Stimulated activated effector memory CD8-positive, alpha-beta T cell treated with anti-CD3 and anti-CD28 coated beads, Interleukin-12 subunit alpha, Interleukin-12 subunit beta, amount 100 ng/mL, for 72 hours (primary cell): ENCODE results near the gene PATJ.
"Not testable (repeated sequence)": the region's sequence is repeated elsewhere in the genome, so short reads cannot be mapped to it uniquely, and the experiment has no call there.

Experiments used
- ATAC-seq: fragments of 150-1000 bp; cut with Tn5 transposase; 2 replicates; pipeline ENCODE4 v1.10.0; 2021
- DNase-seq, 2 donors: peaks; one replicate each; pipeline ENCODE4 v3.0.0; 2021 to 2022; ENCODE audit warnings: low spot score in 2 of 2
- H3K27ac Mint-ChIP-seq: one replicate; pipeline ENCODE4 v1.8.0; 2022; ENCODE audit warnings: mild to moderate bottlenecking, mixed read lengths
- H3K36me3 Mint-ChIP-seq: one replicate; pipeline ENCODE4 v1.8.0; 2022; ENCODE audit warnings: mild to moderate bottlenecking, mixed read lengths
- H3K4me1 Mint-ChIP-seq: one replicate; pipeline ENCODE4 v1.8.0; 2022; ENCODE audit warnings: mixed read lengths
- H3K4me3 Mint-ChIP-seq: one replicate; pipeline ENCODE4 v1.8.0; 2022; ENCODE audit warnings: mild to moderate bottlenecking, mixed read lengths
- H3K9me3 Mint-ChIP-seq: one replicate; pipeline ENCODE4 v1.8.0; 2022; ENCODE audit warnings: mixed read lengths

PATJ gene

DNA sequence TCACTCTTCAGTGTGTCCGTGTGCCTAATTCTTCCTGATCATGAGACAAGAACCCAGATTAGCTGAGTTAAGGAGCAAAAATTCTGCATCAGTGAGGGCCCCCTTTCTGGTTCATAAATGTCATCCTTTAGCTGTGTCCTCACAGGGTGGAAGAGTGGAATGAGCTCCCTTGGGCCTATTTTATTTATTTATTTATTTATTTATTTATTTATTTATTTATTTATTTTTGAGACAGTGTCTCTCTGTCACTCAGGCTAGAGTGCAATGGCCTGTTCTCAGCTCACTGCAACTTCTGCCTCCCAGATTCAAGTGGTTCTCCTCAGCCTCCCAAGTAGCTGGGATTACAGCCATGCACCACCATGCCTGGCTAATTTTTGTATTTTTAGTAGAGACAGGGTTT, 131.7 kb downstream of the PATJ start:
- DNase-seq (no peak), ATAC-seq (no peak)
- no peak overlapping the region for H3K4me3 Mint-ChIP-seq
- H3K36me3 Mint-ChIP-seq, result peaks cover 14% of the 10 kb centered on the region
- H3K27ac Mint-ChIP-seq, result no peak overlapping the region
- H3K9me3 Mint-ChIP-seq, result no peaks in the 10 kb centered on the region
- H3K4me1 Mint-ChIP-seq, result no peaks in the 10 kb centered on the region

DNA sequence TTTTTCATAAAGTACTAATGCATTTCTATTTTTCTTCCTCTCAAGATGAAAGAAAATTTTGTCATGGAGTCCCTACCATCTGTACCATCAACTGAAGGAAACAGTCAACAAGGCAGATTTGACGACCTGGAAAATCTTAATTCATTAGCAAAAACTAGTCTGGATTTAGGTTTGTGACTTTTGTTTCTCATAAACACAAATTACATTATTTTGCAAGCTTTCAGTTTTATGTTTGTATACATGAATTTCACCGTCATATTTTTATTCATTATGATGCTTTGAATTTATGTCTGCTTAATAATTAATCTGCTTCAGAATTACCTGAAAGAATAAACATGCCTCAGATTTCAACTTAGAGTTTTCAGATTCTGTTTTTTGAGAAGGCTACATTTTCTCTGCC, 132.9 kb downstream of the PATJ start:
- H3K4me3 Mint-ChIP-seq, result no peak overlapping the region
- H3K4me1 Mint-ChIP-seq, result no peaks in the 10 kb centered on the region
- H3K9me3 Mint-ChIP-seq, result no peaks in the 10 kb centered on the region
- DNase-seq (no peak), ATAC-seq (no peak)
- no peak overlapping the region for H3K27ac Mint-ChIP-seq
- H3K36me3 Mint-ChIP-seq, result peaks cover 14% of the 10 kb centered on the region

DNA sequence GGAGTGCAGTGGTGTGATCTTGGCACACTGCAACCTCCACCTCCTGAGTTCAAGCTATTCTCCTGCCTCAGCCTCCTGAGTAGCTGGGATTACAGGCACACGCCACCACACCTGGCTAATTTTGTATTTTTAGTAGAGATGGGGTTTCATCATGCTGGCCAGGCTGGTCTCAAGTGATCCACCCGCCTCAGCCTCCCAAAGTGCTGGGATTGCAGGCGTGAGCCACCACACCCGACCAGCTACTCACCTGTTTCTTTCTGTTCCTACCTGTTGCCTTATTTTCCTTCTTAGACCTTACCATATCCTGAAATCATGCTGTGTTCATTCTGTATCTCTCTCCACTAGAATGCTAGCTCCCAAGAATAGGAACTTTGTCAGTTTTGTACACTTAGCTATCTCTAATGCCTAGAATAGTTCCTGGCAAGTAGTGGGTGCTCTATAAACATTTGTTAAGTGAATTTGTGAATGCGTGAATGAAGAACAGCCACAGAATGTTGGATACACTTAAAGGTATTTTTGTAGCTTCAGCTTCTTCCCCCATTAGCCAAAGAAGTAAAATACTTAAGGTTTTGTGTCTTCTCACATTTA, 137.7 kb downstream of the PATJ start:
- peaks cover 19% of the 10 kb centered on the region for H3K36me3 Mint-ChIP-seq
- not testable (repeated sequence) for H3K9me3 Mint-ChIP-seq, H3K27ac Mint-ChIP-seq, ATAC-seq, H3K4me1 Mint-ChIP-seq, H3K4me3 Mint-ChIP-seq, DNase-seq

DNA sequence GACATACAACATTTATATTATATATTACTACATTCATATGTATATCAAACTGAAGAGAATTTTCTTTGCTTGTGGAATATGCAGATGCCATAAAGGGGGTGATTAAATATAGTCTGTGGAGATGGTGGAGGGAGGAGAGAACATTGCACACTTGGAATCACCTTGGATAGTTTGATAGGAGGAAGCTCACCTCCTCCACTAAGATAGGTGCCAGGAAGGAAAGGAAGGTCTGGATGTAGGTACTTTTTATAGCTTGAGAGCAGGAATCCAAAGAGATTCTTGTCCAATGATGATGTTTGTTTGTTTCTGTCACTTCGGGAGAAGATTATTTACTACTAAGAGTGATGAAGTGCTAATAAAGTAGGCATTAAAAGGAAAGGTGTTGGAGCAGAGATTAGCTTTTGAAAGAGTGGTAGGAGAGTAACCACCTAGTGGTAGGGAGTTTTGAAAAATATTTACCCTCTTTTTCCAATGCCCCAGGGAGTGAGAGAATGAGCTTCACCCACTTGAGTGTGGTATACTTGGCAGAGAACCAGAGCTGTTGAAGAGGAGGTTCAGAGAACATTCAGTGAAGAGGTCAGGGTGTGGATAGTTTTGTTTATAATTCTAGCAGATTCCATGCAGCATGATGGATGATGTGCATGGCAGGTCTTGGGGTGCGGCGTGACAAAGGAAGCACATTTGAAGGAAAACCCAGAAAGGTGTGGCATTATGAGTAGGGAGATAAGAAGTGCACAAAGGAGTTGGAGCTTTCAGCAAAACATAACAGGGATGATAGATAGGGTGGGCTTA, 145.0 kb downstream of the PATJ start:
- Mint-ChIP-seq H3K9me3 (no peaks in the 10 kb centered on the region), H3K4me1 (no peaks in the 10 kb centered on the region), H3K4me3 (no peak overlapping the region), H3K36me3 (peaks cover 16% of the 10 kb centered on the region), H3K27ac (no peak overlapping the region)
- ATAC-seq (no peak), DNase-seq (no peak)

DNA sequence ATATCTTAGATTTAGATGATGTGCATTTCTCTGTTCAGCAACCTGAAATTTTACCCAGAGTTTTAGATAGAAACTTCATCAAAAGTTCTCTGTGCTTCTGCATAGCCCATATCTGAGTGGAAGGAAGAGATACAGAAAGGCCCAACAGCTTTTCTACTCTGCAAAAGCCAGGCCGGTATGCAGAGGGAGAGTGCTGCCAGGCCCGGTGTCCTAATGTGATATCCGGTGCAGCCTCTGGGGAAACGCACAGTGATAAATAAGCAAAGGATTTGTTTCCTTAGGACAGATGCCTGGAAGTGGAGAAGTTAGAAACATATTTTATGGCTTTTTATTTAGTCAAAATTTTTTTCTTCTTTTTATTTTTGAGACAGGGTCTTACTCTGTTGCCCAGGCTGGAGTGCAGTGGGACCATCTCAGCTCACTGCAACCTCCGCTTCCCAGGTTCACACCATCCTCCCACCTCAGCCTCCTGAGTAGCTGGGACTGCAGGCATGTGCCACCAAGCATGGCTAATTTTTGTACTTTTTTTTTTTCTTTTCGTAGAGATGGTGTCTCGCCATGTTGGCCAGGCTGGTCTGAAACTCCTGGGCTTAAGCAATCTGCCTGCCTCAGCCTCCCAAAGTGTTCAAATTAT, 145.8 kb downstream of the PATJ start:
- Mint-ChIP-seq H3K27ac (no peak overlapping the region), H3K4me3 (no peak overlapping the region), H3K9me3 (no peaks in the 10 kb centered on the region), H3K36me3 (peaks cover 16% of the 10 kb centered on the region), H3K4me1 (no peaks in the 10 kb centered on the region)
- no peak for ATAC-seq
- DNase-seq, result no peak

DNA sequence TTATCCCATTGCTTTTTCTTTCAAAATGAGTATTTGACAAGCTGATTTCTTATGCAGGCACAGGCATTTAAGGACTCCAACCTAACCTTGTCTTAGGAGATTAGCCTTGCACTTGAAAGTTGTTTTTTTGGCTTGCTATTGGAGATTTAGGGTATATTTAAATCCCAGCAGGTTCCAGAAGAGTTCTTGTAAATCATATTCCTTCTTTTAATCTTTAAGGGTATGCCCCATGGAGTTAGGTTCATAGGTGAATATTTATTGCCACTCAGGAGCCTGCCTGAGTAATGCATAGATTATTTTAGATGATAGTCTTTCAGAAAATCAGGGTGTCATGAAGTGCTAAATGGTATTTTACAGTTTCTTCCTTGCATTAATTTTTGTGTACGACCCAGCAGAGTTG, 146.5 kb downstream of the PATJ start:
- Mint-ChIP-seq H3K27ac (no peak overlapping the region), H3K4me3 (no peak overlapping the region), H3K36me3 (peaks cover 16% of the 10 kb centered on the region), H3K9me3 (no peaks in the 10 kb centered on the region), H3K4me1 (no peaks in the 10 kb centered on the region)
- no peak for ATAC-seq
- no peak for DNase-seq

DNA sequence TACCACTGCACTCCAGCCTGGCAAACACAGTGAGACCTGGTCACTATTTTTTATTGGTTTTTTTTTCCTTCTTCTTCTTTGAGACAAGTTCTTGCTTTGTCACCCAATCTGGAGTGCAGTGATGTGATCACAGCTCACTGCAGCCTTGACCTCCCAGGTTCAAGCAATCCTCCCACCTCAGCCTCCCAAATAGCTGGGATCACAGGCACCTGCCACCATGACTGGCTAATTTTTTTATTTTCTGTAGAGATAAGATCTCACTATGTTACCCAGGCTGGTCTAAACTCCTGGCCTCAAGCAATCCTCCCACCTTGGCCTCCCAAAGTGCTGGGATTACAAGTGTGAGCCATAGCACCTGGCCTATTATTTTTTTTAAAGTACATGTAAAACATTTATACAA, 148.2 kb downstream of the PATJ start:
- not testable (repeated sequence) for H3K4me1 Mint-ChIP-seq, H3K4me3 Mint-ChIP-seq, H3K36me3 Mint-ChIP-seq, DNase-seq, H3K9me3 Mint-ChIP-seq, H3K27ac Mint-ChIP-seq, ATAC-seq

DNA sequence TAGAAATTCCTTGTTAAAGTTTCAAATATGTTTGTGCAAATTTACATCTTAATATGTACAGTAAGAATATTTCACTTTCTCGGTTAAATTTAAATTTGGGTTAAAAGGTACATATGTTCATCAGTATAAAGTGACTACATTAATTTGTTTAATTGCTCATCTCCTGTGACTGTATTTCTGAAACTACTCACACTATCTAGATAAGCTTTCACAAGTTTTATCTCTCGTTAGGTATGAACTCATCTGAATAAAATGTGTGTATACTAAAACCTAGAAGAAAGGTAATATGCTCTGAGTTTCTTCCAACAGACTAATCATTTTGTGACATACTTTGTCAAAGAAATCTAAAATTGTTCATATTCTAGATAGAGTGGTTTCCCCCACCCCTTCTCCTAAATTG, 150.7 kb downstream of the PATJ start:
- Mint-ChIP-seq H3K27ac (no peak overlapping the region), H3K4me3 (no peak overlapping the region), H3K4me1 (no peaks in the 10 kb centered on the region), H3K9me3 (no peaks in the 10 kb centered on the region), H3K36me3 (no peaks in the 10 kb centered on the region)
- no peak for ATAC-seq
- no peak for DNase-seq

DNA sequence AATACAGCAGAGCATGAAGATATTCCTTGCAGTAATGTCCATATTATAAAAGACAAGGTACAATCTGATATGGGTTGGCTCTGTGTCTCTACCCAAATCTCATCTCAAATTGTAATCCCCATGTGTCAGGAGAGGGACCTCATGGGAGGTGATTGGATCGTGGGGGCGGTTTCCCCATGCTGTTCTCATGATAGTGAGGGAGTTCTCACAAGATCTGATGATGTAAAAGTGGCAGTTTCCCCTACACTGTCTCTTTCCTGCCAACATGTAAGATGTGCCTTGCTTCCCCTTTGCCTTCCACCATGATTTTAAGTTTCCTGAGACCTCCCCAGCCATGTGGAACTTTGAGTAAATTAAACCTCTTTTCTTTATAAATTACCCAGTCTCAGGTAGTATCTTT, 152.0 kb downstream of the PATJ start:
- not testable (repeated sequence) for ATAC-seq, H3K4me3 Mint-ChIP-seq, H3K36me3 Mint-ChIP-seq, H3K9me3 Mint-ChIP-seq, H3K27ac Mint-ChIP-seq, H3K4me1 Mint-ChIP-seq, DNase-seq

DNA sequence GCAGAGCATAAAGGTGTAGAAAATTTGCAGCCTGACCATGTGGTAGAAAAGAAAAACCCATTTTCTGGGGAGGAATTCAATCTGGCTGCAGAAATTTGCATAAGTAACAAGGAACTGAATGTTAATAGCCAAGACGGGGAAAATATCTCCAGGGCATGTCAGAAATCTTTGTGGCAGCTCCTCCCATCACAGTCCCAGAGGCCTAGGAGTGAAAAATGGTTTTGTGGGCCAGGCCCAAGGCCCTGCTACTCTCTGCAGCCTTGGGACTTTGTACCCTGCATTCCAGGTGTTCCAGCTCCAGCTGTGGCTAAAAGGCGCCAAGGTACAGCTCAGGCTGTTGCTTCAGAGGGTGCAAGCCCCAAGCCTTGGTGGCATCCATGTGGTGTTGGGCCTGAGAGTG, 152.9 kb downstream of the PATJ start:
- DNase-seq, result no peak
- Mint-ChIP-seq H3K9me3 (no peaks in the 10 kb centered on the region), H3K4me3 (no peak overlapping the region), H3K4me1 (no peaks in the 10 kb centered on the region), H3K36me3 (no peaks in the 10 kb centered on the region), H3K27ac (no peak overlapping the region)
- ATAC-seq, result no peak

DNA sequence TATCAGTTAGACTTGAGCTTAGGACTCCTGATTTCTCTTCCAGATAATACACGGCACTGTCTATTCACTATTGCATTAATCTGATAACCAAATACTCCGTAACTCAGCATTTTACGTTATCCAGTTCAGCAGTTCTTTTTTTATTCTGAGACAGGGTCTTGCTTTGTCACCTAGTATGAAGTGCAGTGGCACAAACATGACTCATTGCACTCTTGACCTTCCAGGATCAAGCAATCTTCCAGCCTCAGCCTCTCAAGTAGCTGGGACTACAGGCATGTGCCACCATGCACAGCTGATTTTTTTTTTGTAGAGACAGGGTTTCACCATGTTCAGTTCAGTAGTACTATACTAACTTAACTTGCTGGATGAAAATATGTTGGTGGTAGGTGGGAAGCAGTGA, 156.4 kb downstream of the PATJ start:
- no peak overlapping the region for H3K27ac Mint-ChIP-seq
- no peaks in the 10 kb centered on the region for H3K36me3 Mint-ChIP-seq
- no peaks in the 10 kb centered on the region for H3K4me1 Mint-ChIP-seq
- no peaks in the 10 kb centered on the region for H3K9me3 Mint-ChIP-seq
- ATAC-seq (no peak), DNase-seq (no peak)
- no peak overlapping the region for H3K4me3 Mint-ChIP-seq

DNA sequence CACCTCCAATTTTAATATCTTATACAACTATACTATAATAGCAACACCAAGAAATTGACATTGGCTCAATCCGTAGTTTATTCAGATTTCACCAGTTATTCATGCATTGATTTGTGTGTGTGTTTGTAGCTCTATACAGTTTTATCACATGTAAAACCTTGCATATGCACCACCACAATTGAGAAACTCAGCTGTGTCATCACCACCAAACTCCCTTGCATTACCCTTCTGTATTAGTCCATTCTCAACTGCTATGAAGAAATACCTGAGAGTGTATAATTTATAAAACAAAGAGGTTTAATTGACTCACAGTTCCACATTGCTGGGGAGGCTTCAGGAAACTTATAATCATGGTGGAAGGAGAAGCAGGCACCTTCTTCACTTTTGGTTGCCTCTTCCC, 162.1 kb downstream of the PATJ start:
- no peaks in the 10 kb centered on the region for H3K4me1 Mint-ChIP-seq
- ATAC-seq, result no peak
- H3K27ac Mint-ChIP-seq, result no peak overlapping the region
- H3K36me3 Mint-ChIP-seq, result no peaks in the 10 kb centered on the region
- no peak for DNase-seq
- H3K9me3 Mint-ChIP-seq, result no peaks in the 10 kb centered on the region
- no peak overlapping the region for H3K4me3 Mint-ChIP-seq

DNA sequence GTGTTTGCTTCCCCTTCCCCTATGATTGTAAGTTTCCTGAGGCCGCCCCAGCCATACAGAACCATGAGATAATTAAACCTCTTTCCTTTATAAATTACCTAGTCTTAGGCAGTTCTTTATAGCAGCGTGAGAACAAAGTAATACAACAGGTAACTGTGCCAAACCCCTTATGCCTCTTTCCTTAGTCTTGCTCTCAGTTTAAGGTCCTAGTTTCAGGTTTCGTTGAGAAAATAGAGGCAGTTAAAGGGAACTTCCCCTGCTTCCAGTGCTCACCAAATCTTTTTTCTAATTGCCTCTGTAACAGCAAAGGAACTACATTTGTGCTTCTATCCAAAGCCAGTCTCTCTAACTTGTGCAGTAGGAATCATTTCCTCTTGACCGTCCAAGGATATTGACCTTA, 164.8 kb downstream of the PATJ start:
- no peak overlapping the region for H3K4me3 Mint-ChIP-seq
- H3K36me3 Mint-ChIP-seq, result no peaks in the 10 kb centered on the region
- H3K27ac Mint-ChIP-seq, result peak overlapping the region; percentile 26
- DNase-seq (no peak), ATAC-seq (no peak)
- H3K9me3 Mint-ChIP-seq, result no peaks in the 10 kb centered on the region
- no peaks in the 10 kb centered on the region for H3K4me1 Mint-ChIP-seq

DNA sequence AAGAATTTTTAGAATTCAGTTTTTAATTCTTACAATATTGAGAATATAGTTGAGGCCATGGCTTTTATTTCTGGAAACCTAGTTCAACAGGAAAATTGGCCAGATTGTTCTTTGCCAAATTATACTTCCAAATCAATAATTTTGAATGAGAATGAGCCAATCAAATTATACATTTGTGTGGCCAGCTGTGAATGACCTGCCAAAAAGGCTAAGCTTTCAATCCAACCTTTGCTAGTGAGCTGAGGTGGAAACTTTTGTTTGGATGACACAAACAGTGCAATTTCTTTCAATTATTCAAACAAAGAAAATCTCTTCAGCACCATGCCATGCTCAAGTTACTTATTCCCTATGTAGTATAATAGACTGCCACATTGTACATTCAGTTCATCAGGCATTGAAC, 167.8 kb downstream of the PATJ start:
- no peak for DNase-seq

DNA sequence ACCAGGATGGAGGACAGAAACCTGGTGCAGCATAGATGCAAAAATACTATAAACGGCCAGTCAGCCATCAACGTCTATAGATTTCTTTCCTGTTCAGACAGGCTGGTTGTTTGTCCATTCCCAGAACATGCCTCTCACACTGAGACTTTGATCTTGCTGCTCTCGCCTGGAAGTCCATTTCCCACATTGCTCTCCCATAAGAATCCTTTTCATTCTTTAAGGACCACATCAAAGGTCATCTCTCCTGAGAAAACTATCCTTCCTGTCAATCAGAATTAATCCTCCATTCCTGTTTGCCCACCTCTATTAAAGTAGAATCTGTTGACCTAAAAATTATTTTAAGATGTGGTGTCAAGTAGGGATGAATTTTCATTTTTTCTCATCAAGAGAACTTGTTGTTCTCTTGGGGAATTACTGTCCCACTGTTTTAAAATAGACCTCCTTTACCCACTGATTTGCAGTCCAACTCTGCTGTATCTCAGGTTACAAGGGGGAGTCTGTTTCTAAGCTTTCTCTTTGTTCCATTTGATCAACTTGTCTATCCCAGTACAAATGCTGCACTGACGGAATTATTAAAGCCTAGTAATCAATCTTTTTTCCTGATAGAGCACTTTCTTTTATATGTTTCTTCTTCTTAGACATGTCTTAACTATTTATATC, 172.7 kb downstream of the PATJ start:
- Mint-ChIP-seq H3K9me3 (no peaks in the 10 kb centered on the region), H3K4me3 (no peak overlapping the region), H3K27ac (no peak overlapping the region), H3K4me1 (no peaks in the 10 kb centered on the region), H3K36me3 (peaks cover 13% of the 10 kb centered on the region)
- no peak for ATAC-seq
- no peak for DNase-seq

More for the DNA sequence above, 167.8 kb downstream of the PATJ start:
- no peak for ATAC-seq
- no peaks in the 10 kb centered on the region for H3K4me1 Mint-ChIP-seq
- no peaks in the 10 kb centered on the region for H3K9me3 Mint-ChIP-seq
- H3K4me3 Mint-ChIP-seq, result no peak overlapping the region
- H3K36me3 Mint-ChIP-seq, result no peaks in the 10 kb centered on the region
- H3K27ac Mint-ChIP-seq, result no peak overlapping the region

DNA sequence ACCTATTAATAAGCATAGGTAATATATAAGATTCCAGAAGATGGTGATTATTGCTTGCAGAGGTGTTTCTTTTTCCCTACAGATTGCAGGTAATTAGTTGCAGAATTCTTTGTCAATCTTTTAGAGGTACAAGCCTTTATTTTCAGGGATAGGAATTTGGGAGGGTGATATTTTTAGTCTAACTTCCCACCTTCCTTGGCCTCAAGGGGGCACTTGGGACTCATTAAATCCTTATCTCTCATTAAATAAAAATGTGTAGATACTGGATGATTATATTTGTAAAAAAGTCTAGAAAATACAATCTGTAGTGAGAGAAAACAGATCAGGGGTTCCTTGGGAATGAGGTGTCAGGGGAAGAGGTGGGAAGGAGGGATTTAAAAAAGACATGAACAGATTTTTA, 179.2 kb downstream of the PATJ start:
- Mint-ChIP-seq H3K4me1 (no peaks in the 10 kb centered on the region), H3K27ac (no peak overlapping the region), H3K36me3 (peaks cover 16% of the 10 kb centered on the region), H3K9me3 (peaks cover 3% of the 10 kb centered on the region), H3K4me3 (no peak overlapping the region)
- no peak for ATAC-seq
- no peak for DNase-seq
